B cell (primary cell): ENCODE data around the gene ALOX15B. TPM values are rescaled to one million over a fixed set of nuclear protein-coding genes. Genes with fewer than 3 reads are reported as not detected.
A peak's percentile ranks its signal among the peaks of the same experiment; 100 is the strongest.

Source experiments
- ATAC-seq: fragments of 200-7000 bp; cut with Tn5 transposase; one replicate; pipeline ENCODE4 v1.10.0; 2021; ENCODE audit warnings: low read depth, mild to moderate bottlenecking, moderate number of reproducible peaks, moderate library complexity
- CTCF ChIA-PET: fragments of 350-600 bp; sonication (Branson Sonifier 250); formaldehyde crosslinking; loops from one replicate; lab custom pipeline; 2021; ENCODE audit warnings: antibody characterized with exemption, inconsistent platforms; lab: Charles Lee
- POLR2A ChIA-PET: fragments of 350-600 bp; sonication (Branson Sonifier 250); formaldehyde crosslinking; loops from one replicate; lab custom pipeline; 2021; ENCODE audit warnings: antibody characterized with exemption; lab: Charles Lee
- DNase-seq: peaks from one replicate; pipeline ENCODE4 v3.0.0; 2013
- H2AFZ ChIP-seq: 2 replicates; pipeline ENCODE4 v1.6.1; 2012; ENCODE audit warnings: mild to moderate bottlenecking, low read depth, low read length; ENCODE audit not compliant: insufficient read depth, poor library complexity, severe bottlenecking
- H3K27ac ChIP-seq, 2 donors: 1 replicate in 1 of 2; 2 replicates in 1 of 2; pipeline ENCODE4 v1.5.1; 2012 to 2013; ENCODE audit warnings: low read length in 2 of 2, mild to moderate bottlenecking in 2 of 2, moderate library complexity in 1 of 2
- H3K27me3 ChIP-seq, 4 experiments: fragments of 200-600 bp in 1 of 4; sonication (generic) in 1 of 4; replicated peaks in 1 of 4; 1 replicate in 2 of 4; 2 replicates in 2 of 4; pipeline versions ENCODE4 v1.6.1 to v1.7.0; 2013 to 2016; ENCODE audit warnings: low read length in 3 of 4, mild to moderate bottlenecking in 2 of 4, mixed read lengths in 1 of 4, moderate library complexity in 1 of 4; ENCODE audit not compliant: insufficient read depth in 4 of 4, control insufficient read depth in 3 of 4; ENCODE audit errors: control extremely low read depth in 1 of 4
- H3K36me3 ChIP-seq, 2 experiments: replicated peaks in 1 of 2; 1 replicate in 1 of 2; 2 replicates in 1 of 2; pipeline versions ENCODE4 v1.6.1 to v1.7.1; 2013; ENCODE audit warnings: low read length in 1 of 2; ENCODE audit not compliant: insufficient read depth in 2 of 2, control insufficient read depth in 1 of 2; ENCODE audit errors: control extremely low read depth in 1 of 2, extremely low read depth in 1 of 2
- H3K4me1 ChIP-seq, 2 donors: fragments of 200-600 bp in 1 of 2; sonication (generic) in 1 of 2; 1 replicate in 1 of 2; 2 replicates in 1 of 2; pipeline versions ENCODE4 v1.5.1 to v1.6.1; 2013 to 2017; ENCODE audit warnings: low read length in 2 of 2; ENCODE audit not compliant: control insufficient read depth in 2 of 2, insufficient read depth in 2 of 2
- H3K4me2 ChIP-seq: replicated peaks from 2 replicates; pipeline ENCODE3; 2012; ENCODE audit warnings: mild to moderate bottlenecking, low read depth, low read length; ENCODE audit not compliant: poor library complexity, severe bottlenecking
- H3K4me3 ChIP-seq, 5 experiments: fragments of 200-600 bp in 1 of 5; sonication (generic) in 1 of 5; 1 replicate in 3 of 5; 2 replicates in 2 of 5; pipeline versions ENCODE4 v1.5.1 to v1.7.0; 2011 to 2016; ENCODE audit warnings: low read length in 4 of 5, mild to moderate bottlenecking in 4 of 5, low read depth in 2 of 5, control low read depth in 1 of 5, moderate library complexity in 1 of 5; ENCODE audit not compliant: insufficient read depth in 1 of 5; ENCODE audit errors: control extremely low read depth in 1 of 5, extremely low read depth in 1 of 5
- H3K79me2 ChIP-seq: fragments of 200-600 bp; sonication (generic); one replicate; pipeline ENCODE4 v1.6.0; 2016; ENCODE audit warnings: low read length; ENCODE audit not compliant: control insufficient read depth, insufficient read depth
- H3K9ac ChIP-seq: fragments of 200-600 bp; sonication (generic); 2 replicates; pipeline ENCODE4 v1.6.1; 2017; ENCODE audit warnings: mild to moderate bottlenecking, low read length, moderate library complexity
- H3K9me3 ChIP-seq, 3 donors: one replicate each; pipeline versions ENCODE4 v1.6.1 to v1.7.1; 2013; ENCODE audit warnings: low read length in 2 of 3; ENCODE audit not compliant: control insufficient read depth in 2 of 3, insufficient read depth in 1 of 3; ENCODE audit errors: control extremely low read depth in 1 of 3
- H4K20me1 ChIP-seq: 2 replicates; pipeline ENCODE4 v1.6.0; 2012; ENCODE audit warnings: mild to moderate bottlenecking, low read length; ENCODE audit not compliant: insufficient read depth, control insufficient read depth, poor library complexity, severe bottlenecking
- H3K27ac Mint-ChIP-seq: one replicate; pipeline ENCODE4 v1.8.0; 2021; ENCODE audit warnings: mixed read lengths
- H3K27me3 Mint-ChIP-seq: one replicate; pipeline ENCODE4 v1.8.0; 2021; ENCODE audit warnings: mixed read lengths
- H3K4me1 Mint-ChIP-seq: one replicate; pipeline ENCODE4 v1.8.0; 2021; ENCODE audit warnings: mixed read lengths
- H3K4me3 Mint-ChIP-seq: one replicate; pipeline ENCODE4 v1.8.0; 2021; ENCODE audit warnings: mixed read lengths
- H3K9me3 Mint-ChIP-seq: one replicate; pipeline ENCODE4 v1.8.0; 2022; ENCODE audit warnings: mixed read lengths; ENCODE audit not compliant: insufficient read depth
- CTCF ChIP-seq: fragments of 200-600 bp; IDR thresholded peaks from one replicate; pipeline ENCODE4 v1.8.0; 2022; ENCODE audit warnings: antibody characterized with exemption, mild to moderate bottlenecking
- EZH2 ChIP-seq: IDR thresholded peaks from 2 replicates; pipeline ENCODE4 v1.6.1; 2012; ENCODE audit warnings: borderline replicate concordance, low read depth, mild to moderate bottlenecking, moderate library complexity, low read length; ENCODE audit not compliant: insufficient read depth, poor library complexity, severe bottlenecking
- WGBS: methylation state at CpG from one replicate; pipeline ENCODE4 v1.1.5; 2013; ENCODE audit warnings: missing lambda C conversion rate; ENCODE audit not compliant: insufficient coverage; 5-methylcytosine and 5-hydroxymethylcytosine counted together
- intact Hi-C: fragments of 100-400 bp; cut with micrococcal nuclease; formaldehyde crosslinking; loops from one replicate; pipeline ENCODE4 v1.10.0; 2022
- polyA plus RNA-seq: library from polyadenylated mRNA; depleted of rRNA; stranded (reverse); fragments of >200 nt; gene quantifications from 2 replicates; pipeline ENCODE4 v1.2.3, GENCODE V29; 2012
- total RNA-seq, 2 donors: library from RNA; stranded (reverse); fragments of 120-200 nt in 1 of 2; gene quantifications; 1 replicate in 1 of 2; 2 replicates in 1 of 2; pipeline versions ENCODE4 v1.2.3 to v1.2.4, GENCODE V29; 2013 to 2022

The ALOX15B gene
- total and polyA plus RNA-seq, 2 donors (not counting 1 experiment from before 2014, with no cell fraction given) = 0.03 TPM; not detected in 1

GRCh38 chr17:8015957-8016631 lies 22.8 kb upstream of the ALOX15B start:
- intact Hi-C loops = loop anchor here (1.0 kb wide), 1 partner anchor 41 kb away; no protein-coding TSS in a partner anchor
- ChIA-PET CTCF (interaction anchor here (0.5 to 2.0 kb wide), 5 partner anchors 25 to 74 kb away, joined by 3 to 9 read pairs (median 4); no protein-coding TSS in a partner anchor), POLR2A (no interaction called here)
- 4% methylated on average over 46 of the region's 46 CpGs for WGBS
- H3K36me3 ChIP-seq = no peaks in the 10 kb centered on the region
- no peaks in the 10 kb centered on the region for H3K9me3 Mint-ChIP-seq
- no peaks in the 10 kb centered on the region for H3K79me2 ChIP-seq
- TF ChIP-seq EZH2 (no peak), CTCF (no peak)
- peaks cover 27 to 28% of the 10 kb centered on the region in 2 donors for H3K4me1 ChIP-seq
- peak overlapping the region in 4 of 5 experiments; percentile 23 to 54 (median 42) for H3K4me3 ChIP-seq
- DNase-seq = peak; percentile 32
- H3K27me3 Mint-ChIP-seq = peaks cover 61% of the 10 kb centered on the region
- no peak overlapping the region for H3K27ac Mint-ChIP-seq
- H3K4me3 Mint-ChIP-seq = peak overlapping the region; percentile 76
- H3K9ac ChIP-seq = peak overlapping the region; percentile 53
- peaks cover 0 to 61% (median 20%) of the 10 kb centered on the region in 4 experiments for H3K27me3 ChIP-seq
- no peaks in the 10 kb centered on the region for H4K20me1 ChIP-seq
- H2AFZ ChIP-seq = peak overlapping the region; percentile 75
- ATAC-seq = peak; percentile 46
- H3K4me1 Mint-ChIP-seq = peaks cover 25% of the 10 kb centered on the region
- H3K27ac ChIP-seq = no peak overlapping the region
- H3K9me3 ChIP-seq = peaks cover 0 to 5% (median 0%) of the 10 kb centered on the region in 3 donors
- peak overlapping the region; percentile 93 for H3K4me2 ChIP-seq
